Activated CD4-positive, alpha-beta T cell treated with anti-CD3 and anti-CD28 coated beads, Interleukin-2, Interleukin-4, amounts not matched to agents 100 ng/mL and 50 ng/mL, durations not matched to agents 16 hours and 8 hours (primary cell): ENCODE results near the gene P2RY2.
"Not testable (repeated sequence)": the region's sequence is repeated elsewhere in the genome, so short reads cannot be mapped to it uniquely, and the experiment has no call there.

Experiments used
- DNase-seq: peaks from one replicate; pipeline ENCODE4 v3.0.0-alpha.2; 2020; ENCODE audit warnings: low spot score

Gene P2RY2

DNA sequence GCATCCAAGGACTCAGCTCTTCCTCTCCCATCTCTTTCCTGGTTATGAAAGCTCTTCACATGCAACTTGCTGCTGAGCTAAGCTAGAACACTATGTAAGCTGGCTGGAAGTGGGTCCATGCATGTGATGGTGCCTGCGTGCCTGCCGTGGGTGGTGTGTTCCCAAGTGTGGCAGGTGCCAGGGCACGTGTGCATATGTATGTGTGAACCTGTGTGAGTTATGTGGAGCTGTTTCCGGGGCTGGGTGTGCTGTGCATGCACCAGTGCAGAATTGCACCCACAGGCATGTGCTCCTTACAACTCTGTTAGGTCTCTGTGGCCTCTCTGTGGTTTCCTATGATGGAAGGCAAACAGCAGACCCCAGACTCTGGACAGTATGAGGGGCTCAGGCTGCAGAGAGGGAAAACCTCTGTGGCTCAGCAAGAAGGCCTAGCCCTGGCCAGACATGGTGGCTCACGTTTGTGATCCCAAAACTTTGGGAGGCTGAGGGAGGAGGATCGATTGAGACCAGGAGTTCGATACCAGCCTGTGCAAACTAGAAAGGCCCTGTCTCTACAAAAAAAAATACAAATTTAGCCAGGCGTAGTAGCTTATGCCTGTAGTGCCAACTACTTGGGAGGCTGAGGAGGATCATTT lies 49.9 kb downstream of the P2RY2 start:
- no peak for DNase-seq

DNA sequence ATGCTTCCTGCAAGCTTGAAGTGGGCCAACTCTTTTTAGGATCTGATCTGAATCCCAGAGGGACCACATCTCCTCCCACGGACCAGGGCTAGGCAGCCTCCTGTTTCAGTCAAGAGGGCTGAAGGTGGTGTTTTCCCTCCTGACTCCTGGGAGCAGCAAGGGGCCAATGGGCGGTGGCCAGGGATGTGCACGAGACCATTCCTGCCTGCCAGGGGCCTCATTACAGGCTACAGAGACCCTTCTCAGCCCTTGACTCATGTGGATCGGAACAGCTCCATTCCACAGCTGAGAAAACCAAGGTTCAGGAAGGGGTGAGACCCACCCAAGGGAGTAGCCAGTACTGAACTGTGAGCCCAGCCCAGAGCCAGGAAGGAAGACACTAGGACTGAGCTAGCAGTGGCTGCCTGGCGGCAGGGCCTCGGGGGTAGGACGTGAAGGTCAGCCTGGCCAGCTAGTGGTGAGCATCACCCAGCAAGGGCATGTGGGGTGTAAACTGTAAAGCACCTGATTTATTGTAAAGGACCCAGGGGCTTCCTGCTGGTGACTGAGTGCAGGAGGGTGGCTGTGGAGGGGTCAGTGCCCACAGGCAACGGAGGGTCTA lies 50.7 kb downstream of the P2RY2 start:
- DNase-seq = no peak

GRCh38 chr11:73269459-73270015 lies 51.5 kb downstream of the P2RY2 start:
- no peak for DNase-seq

DNA sequence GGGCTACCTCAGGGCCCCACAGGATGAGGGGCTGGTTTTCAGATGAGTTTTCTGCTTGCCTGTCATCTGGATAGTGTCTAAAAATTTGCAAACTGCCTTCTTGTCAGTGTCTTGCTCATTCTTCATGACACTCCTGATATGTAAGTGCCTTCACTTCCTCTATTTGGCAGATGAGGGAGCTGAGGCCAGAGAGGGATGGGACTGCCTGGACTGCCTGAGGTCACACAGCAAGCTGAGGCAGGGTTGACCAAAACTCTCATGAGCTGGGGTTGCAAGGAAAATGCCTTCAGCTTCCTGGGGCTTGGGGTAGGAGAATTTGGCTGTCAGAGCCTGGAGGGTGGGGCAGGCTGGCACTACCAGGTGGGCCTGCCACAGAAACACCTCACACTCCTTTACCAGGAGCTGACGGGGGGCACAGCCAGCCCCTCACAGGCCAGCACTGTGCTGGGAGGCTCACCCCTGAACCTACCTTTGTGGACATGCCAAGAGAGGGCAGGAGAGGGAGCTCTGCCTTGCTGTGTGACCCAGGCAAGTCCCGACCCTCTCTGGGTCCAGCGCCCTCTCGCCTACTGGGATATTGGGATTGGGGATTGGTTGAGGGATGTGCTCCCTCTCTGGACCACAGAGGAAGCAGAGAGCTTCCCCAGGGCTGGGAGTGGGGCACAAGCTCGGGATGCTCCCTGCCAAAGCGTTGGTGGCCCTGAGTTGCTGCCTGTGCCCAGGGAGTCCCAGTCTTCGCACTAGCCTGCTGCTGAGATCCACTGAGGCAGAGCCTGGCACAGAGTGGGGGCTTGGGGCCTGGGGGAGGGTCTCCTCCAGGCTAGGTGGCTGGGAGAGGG lies 52.2 kb downstream of the P2RY2 start:
- DNase-seq = no peak

DNA sequence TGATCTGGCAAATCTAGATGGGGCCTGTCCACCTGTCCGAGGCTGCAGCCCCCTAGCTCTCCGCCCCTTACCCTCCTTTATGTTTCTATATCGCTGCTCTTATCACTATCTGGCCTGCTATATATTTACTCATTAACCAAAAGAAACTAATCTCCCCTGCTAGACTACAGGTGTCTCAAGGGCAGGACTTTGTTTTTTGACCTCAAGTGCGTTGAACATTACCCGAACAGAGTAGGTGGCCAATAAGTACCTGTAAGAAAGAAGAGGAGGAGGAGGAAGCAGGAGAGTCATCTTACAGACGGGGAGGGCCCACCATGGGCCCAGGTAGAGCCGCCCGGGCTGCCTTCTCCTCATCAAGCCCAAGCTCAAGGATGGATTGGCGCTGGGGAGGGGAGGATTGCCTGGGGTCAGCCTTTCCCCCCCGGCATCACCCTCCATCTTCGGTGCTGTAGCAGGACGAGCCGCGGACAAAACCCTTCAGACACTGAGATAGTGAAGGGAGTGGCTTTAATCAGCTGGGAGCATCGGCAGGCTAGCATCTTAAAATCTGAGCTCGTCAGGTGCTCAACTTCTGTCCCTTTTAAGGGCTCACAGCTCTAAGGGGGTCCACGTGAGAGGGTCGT lies 52.9 kb downstream of the P2RY2 start:
- DNase-seq = no peak

DNA sequence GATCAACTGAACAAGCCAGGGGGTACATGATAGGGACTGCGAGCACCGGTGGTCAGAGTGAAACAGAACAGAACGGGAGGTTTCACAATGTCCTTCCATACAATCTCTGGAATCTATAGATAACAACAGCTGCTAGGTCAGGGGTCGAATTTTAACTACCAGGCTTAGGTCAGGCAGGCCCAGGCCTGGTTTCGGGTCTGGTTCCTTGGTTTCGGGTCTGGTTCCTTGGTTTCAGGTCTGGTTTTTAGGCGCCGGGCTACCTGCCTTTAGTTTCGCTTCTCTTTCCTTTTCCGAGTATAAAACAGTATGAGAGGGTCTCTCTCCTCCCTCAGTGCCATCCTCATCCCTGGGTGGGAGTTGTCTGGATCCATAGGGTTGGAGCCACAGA lies 53.4 kb downstream of the P2RY2 start:
- DNase-seq = not testable (repeated sequence)

- no peak for DNase-seq
These were observed 54.0 kb downstream of the P2RY2 start, which contains the start of gene P2RY6 for GRCh38 chr11:73271936-73272679. Gene P2RY6 (plus strand): TSS chr11:73272338. CDS start chr11:73296519, 24,181 bp downstream.

DNA sequence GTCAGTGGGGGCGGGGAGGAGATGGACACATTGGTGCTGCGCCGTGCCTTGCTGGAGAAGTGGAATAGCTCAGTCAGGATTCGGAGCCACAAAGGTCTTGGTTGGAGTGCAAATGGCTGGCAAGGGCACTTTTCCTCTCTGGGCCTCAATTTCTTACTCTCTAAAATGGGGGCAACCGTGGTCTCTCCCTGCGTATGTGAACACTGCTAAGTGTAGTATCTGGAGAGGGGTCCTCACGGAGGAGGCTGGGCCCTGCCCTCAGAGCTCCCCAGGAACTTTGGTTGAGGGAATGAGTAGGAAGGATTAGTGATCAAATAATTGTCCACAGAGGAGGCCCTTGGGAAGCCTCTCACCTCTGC lies 54.6 kb downstream of the P2RY2 start:
- DNase-seq = no peak

- no peak for DNase-seq
These were observed 55.3 kb downstream of the P2RY2 start for GRCh38 chr11:73273222-73273895.

DNA sequence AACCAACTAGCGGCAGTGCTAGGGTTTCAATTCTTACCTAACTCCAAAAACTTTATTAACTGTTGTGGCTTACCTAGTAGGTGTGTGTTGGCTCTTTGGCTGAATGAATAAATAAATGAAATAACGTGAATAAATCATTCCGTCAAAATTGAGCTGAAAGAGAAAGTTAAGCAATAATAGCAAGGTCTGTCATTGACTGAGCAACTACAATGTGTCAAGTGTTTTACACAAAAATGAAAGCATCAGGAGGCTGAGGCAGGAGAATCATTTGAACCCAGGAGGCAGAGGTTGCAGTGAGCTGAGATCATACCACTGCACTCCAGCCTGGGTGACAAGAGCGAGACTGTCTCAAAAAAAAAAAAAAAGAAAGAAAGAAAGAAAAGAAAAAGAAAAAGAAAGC lies 56.1 kb downstream of the P2RY2 start:
- DNase-seq = not testable (repeated sequence)

GRCh38 chr11:73274722-73275380 lies 56.8 kb downstream of the P2RY2 start:
- no peak for DNase-seq

GRCh38 chr11:73275381-73275750 lies 57.3 kb downstream of the P2RY2 start:
- no peak for DNase-seq

DNA sequence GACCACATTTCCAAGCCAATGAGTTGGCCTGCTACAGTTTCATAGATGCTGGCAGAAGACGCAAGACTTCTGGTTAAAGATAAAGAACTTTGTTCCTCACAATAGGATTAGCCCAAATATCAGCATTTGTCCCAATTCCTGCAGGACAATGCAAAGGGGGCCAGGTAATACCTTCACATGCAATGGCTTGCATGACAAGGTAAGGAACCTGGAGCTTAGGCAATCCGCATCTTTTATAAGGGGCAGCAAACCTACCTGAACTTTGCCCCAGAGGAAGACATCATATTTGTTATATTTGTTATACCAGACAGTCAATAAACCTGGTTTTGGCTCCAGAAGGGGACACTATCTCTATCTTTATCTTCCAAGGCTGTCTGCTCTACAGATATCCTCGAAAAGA lies 59.4 kb downstream of the P2RY2 start:
- DNase-seq = no peak

DNA sequence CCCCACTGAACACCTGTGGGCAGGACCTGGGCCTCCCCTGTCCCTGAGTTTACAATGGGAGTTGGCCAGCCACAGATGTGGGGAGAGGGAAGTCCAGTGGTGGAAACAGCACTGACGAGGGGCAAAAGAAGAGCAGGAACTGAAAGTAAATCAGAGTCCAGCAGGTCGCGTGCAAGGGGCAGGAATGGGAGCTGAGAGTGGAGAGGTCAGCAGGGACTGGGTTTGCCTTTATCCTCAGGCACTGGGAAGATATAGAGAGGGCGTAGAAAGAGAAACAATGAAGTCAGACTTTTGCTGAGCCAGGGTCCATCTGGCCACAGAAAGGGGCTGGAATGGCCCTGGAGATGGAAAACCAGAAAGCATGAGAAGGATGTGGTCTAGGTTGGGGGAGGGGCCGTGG lies 62.5 kb downstream of the P2RY2 start:
- no peak for DNase-seq

- no peak for DNase-seq
These were observed 63.2 kb downstream of the P2RY2 start for GRCh38 chr11:73281201-73281741.

DNA sequence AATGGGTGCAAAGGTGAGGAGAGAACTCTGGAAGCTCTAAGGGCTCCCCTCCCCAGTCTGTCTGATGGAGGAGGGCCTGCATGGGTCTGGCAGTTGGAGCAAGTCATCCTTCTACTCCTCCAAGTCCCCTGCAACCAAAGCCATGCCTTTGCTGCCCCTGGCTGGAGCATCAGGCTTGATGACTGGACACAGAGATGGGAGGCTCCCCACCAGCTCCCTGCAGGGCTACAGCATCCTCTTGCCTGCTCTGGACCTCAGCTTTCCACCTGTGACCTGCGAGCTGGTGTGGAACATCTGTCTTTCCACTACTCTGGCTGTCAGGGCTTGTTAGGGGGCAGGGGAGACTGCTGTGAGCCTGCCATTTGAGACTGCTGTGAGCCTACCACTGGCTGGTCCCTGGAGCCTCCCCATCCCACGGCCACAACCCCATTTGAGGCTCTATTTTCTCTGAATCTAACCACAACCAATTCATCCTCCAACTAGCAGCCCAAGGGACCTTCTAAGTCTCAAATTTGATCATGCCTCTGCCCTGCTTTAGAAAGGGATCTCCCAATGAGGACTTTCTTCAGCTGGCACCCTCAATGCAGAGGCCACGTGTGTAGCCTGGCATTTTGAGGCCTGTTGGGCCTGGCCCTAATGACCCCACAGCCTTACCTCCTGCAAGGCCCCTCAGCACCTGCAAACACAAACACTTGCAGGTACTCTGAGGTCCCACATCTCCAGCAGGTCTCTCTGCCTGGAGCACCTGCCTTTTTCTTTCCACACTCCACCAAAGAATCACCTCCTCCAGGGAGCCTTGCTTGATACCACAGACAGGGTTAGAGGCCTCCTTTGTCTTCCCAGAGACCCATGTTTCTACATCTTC lies 63.9 kb downstream of the P2RY2 start:
- no peak for DNase-seq

GRCh38 chr11:73283276-73284000 lies 65.4 kb downstream of the P2RY2 start:
- no peak for DNase-seq

GRCh38 chr11:73284106-73284505 lies 66.0 kb downstream of the P2RY2 start:
- DNase-seq = no peak

DNA sequence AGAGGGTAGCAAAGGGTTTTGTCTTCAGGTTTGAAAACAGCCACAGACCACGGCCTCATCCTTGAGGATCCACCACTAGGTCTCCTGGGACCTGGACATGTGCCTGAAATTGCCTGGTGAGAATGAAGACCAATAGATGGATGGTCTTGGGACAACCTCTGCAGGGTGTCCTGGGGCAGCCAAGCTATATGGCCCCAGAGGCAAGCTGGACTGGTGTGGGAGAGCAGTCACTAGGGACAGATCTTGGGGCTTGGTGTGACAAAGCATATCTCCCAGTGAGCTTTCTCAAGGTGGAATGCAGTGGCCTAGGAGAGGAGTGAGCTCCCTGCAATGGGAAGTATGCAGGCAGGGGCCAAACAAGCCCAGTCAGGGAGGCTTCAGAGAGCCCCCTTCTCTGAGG lies 67.6 kb downstream of the P2RY2 start:
- DNase-seq = no peak
